ENCODE results near the gene C1D.
A peak's percentile ranks its signal among the peaks of the same experiment; 100 is the strongest.

C1D gene

GRCh38 chr2:68043695-68044094 is 19.1 kb downstream of the C1D start:
- no peak overlapping the region for H3K27ac ChIP-seq
- TF ChIP-seq CTCF (IDR thresholded peaks at IDR 0.05) (no peak), ZFX (IDR thresholded peaks at IDR 0.05; ENCODE audit: borderline replicate concordance) (no peak)

GRCh38 chr2:68043032-68043431 is 19.8 kb downstream of the C1D start:
- no peak overlapping the region for H3K27ac ChIP-seq
- TF ChIP-seq ZFX (IDR thresholded peaks at IDR 0.05; ENCODE audit: borderline replicate concordance) (no peak), CTCF (IDR thresholded peaks at IDR 0.05) (no peak)

GRCh38 chr2:68041704-68042245 is 21.0 kb downstream of the C1D start:
- H3K27ac ChIP-seq = no peak overlapping the region
- TF ChIP-seq CTCF (IDR thresholded peaks at IDR 0.05) (no peak), ZFX (IDR thresholded peaks at IDR 0.05; ENCODE audit: borderline replicate concordance) (no peak)

- TF ChIP-seq CTCF (IDR thresholded peaks at IDR 0.05) (no peak), ZFX (IDR thresholded peaks at IDR 0.05; ENCODE audit: borderline replicate concordance) (no peak)
- no peak overlapping the region for H3K27ac ChIP-seq
Measured at GRCh38 chr2:68040078-68040477, 22.7 kb downstream of the C1D start.

- no peak overlapping the region for H3K27ac ChIP-seq
- TF ChIP-seq CTCF (IDR thresholded peaks at IDR 0.05) (no peak), ZFX (IDR thresholded peaks at IDR 0.05; ENCODE audit: borderline replicate concordance) (no peak)
Measured at GRCh38 chr2:68039317-68039716, 23.5 kb downstream of the C1D start.

GRCh38 chr2:68032702-68033101 is 30.1 kb downstream of the C1D start:
- TF ChIP-seq CTCF (IDR thresholded peaks at IDR 0.05) (no peak), ZFX (IDR thresholded peaks at IDR 0.05; ENCODE audit: borderline replicate concordance) (no peak)
- H3K27ac ChIP-seq = no peak overlapping the region

- H3K27ac ChIP-seq = no peak overlapping the region
- TF ChIP-seq CTCF (IDR thresholded peaks at IDR 0.05) (peak; percentile 82), ZFX (IDR thresholded peaks at IDR 0.05; ENCODE audit: borderline replicate concordance) (no peak)
Measured at GRCh38 chr2:68031542-68032160, 31.2 kb downstream of the C1D start.

All from 22Rv1 (cell line).